ENCODE data around the gene STYX. TPM values are rescaled to one million over a fixed set of nuclear protein-coding genes. Genes with fewer than 3 reads are reported as not detected.
"Not testable (repeated sequence)": the region's sequence is repeated elsewhere in the genome, so short reads cannot be mapped to it uniquely, and the experiment has no call there.

STYX gene
- total RNA-seq, 2 experiments from 2014 or later: 16.3 to 17.5 TPM

- no peak overlapping the region for H3K27ac Mint-ChIP-seq
- no peaks in the 10 kb centered on the region for H3K9me3 Mint-ChIP-seq
- H3K27me3 Mint-ChIP-seq: no peaks in the 10 kb centered on the region
- H3K4me1 Mint-ChIP-seq: peaks cover 21% of the 10 kb centered on the region
- H3K4me3 Mint-ChIP-seq: no peak overlapping the region
- no peak for DNase-seq
- H3K36me3 Mint-ChIP-seq: peaks cover 23% of the 10 kb centered on the region
Measured at GRCh38 chr14:52748647-52749292, 18.8 kb downstream of the STYX start.

DNA sequence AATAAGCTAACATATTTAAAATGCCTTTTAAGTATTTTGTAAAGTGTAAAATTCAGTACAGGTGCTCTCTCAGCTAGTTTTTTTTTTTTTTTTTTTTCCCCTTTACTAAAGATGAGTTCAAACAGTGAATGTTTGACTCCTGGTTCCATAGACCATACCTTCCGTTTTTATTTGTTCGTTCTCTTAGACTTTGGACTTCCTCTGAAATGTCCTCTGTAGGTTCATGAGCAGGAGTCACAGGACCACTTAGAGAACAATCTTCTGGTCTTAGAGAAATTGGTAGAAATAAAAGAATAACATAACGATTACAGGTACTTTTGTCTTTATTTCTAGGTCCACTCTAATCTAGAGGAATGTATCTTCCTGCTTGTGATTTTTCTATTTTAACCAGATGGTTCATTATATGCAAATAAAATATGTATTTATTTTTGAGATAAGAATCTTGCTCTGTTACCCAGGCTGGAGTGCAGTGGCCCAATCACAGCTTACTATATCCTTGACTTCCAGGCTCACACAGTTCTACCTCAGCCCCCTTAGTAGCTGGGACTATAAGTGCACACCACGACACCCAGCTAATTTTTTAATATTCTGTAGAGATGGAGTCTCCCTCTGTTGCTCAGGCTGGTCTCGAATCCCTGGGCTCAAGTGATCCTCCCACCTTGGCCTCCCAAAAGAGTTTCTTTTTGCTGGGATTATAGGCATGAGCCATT is 25.8 kb downstream of the STYX start:
- H3K27ac Mint-ChIP-seq: no peak overlapping the region
- no peak for DNase-seq
- peaks cover 2% of the 10 kb centered on the region for H3K36me3 Mint-ChIP-seq
- H3K27me3 Mint-ChIP-seq: no peaks in the 10 kb centered on the region
- no peaks in the 10 kb centered on the region for H3K9me3 Mint-ChIP-seq
- H3K4me3 Mint-ChIP-seq: no peak overlapping the region
- peaks cover 3% of the 10 kb centered on the region for H3K4me1 Mint-ChIP-seq

GRCh38 chr14:52759145-52759544 is 29.2 kb downstream of the STYX start:
- no peak for DNase-seq
- no peaks in the 10 kb centered on the region for H3K9me3 Mint-ChIP-seq
- H3K36me3 Mint-ChIP-seq: peaks cover 13% of the 10 kb centered on the region
- peaks cover 6% of the 10 kb centered on the region for H3K4me1 Mint-ChIP-seq
- no peak overlapping the region for H3K27ac Mint-ChIP-seq
- no peaks in the 10 kb centered on the region for H3K27me3 Mint-ChIP-seq
- H3K4me3 Mint-ChIP-seq: no peak overlapping the region

- H3K4me3 Mint-ChIP-seq: not testable (repeated sequence)
Measured at GRCh38 chr14:52762923-52763322, 33.0 kb downstream of the STYX start.

GRCh38 chr14:52767058-52767833 is 37.3 kb downstream of the STYX start:
- Mint-ChIP-seq H3K4me3 (no peak overlapping the region), H3K4me1 (peaks cover 10% of the 10 kb centered on the region), H3K9me3 (no peaks in the 10 kb centered on the region), H3K27ac (no peak overlapping the region), H3K36me3 (peaks cover 23% of the 10 kb centered on the region), H3K27me3 (no peaks in the 10 kb centered on the region)
- DNase-seq: no peak

More at GRCh38 chr14:52762923-52763322, 33.0 kb downstream of the STYX start:
- H3K27ac Mint-ChIP-seq, DNase-seq, H3K9me3 Mint-ChIP-seq, H3K4me1 Mint-ChIP-seq, H3K27me3 Mint-ChIP-seq: not testable (repeated sequence)
- peaks cover 20% of the 10 kb centered on the region for H3K36me3 Mint-ChIP-seq

GRCh38 chr14:52769887-52770286 is 39.9 kb downstream of the STYX start:
- Mint-ChIP-seq H3K36me3 (peaks cover 22% of the 10 kb centered on the region), H3K9me3 (no peaks in the 10 kb centered on the region), H3K4me3 (no peak overlapping the region), H3K4me1 (peaks cover 7% of the 10 kb centered on the region), H3K27ac (peak overlapping the region; percentile 62), H3K27me3 (no peaks in the 10 kb centered on the region)
- DNase-seq: no peak

DNA sequence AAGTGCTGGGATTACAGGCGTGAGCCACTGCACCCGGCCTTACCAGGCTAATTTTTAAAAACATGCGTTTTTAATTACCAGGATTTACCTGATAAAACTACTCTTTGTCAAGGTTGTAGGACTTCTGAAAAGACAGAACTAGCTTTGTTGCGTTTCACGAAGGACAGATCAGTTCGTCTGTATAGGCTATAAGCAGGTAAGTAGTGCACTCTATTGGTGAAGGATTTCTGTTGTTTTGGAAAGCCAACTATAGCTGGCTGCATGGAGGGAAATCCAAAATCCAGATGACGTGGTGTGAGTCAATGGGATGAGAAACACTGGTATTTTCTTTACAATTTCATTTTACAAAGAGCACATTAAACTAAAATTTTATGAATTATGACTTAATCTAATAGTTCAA is 46.9 kb downstream of the STYX start:
- H3K36me3 Mint-ChIP-seq: peaks cover 5% of the 10 kb centered on the region
- no peaks in the 10 kb centered on the region for H3K9me3 Mint-ChIP-seq
- no peak for DNase-seq
- peaks cover 3% of the 10 kb centered on the region for H3K4me1 Mint-ChIP-seq
- no peaks in the 10 kb centered on the region for H3K27me3 Mint-ChIP-seq
- H3K4me3 Mint-ChIP-seq: no peak overlapping the region
- no peak overlapping the region for H3K27ac Mint-ChIP-seq

DNA sequence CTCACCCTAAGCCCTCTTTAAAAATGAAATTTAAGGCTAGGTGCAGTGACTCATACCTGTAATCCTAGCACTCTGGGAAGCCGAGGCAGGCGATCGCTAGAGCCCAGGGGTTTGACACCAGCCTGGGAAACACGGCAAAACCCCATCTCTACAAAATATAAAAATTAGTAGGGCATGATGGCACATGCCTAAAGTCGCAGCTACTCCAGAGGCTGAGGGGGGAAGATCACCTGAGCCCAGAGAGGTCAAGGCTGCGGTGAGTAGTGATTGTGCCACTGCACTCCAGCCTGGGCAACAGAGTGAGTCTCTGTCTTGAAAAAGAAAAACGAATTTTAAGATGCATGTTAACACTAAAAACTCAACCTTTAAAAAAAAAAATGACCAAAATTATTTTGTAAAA is 48.7 kb downstream of the STYX start:
- Mint-ChIP-seq H3K4me1 (peaks cover 3% of the 10 kb centered on the region), H3K36me3 (peaks cover under 1% of the 10 kb centered on the region), H3K27me3 (no peaks in the 10 kb centered on the region), H3K4me3 (no peak overlapping the region), H3K9me3 (no peaks in the 10 kb centered on the region), H3K27ac (no peak overlapping the region)
- no peak for DNase-seq

DNA sequence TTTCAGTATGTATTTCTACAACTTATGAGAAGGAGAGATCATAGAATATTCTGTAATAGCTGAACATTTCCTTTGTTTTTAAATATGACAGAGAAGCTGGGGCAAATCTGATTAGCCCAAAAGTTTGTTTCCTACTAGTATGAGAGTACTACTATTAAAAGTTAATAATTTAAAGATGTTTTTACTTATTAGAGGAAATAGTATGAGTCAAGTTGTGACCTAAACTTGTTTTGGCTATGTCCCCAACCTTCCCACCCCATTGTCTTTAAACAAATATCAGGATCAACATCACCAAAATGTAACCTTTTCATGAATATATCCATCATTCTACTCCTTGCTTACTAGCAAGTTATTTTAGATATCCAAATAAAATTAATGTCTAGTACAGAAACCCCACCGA is 50.9 kb downstream of the STYX start:
- Mint-ChIP-seq H3K36me3 (no peaks in the 10 kb centered on the region), H3K27me3 (no peaks in the 10 kb centered on the region), H3K27ac (peak overlapping the region; percentile 42), H3K9me3 (no peaks in the 10 kb centered on the region), H3K4me1 (no peaks in the 10 kb centered on the region), H3K4me3 (no peak overlapping the region)
- DNase-seq: no peak

- DNase-seq: no peak
- peaks cover 2% of the 10 kb centered on the region for H3K4me1 Mint-ChIP-seq
Measured at GRCh38 chr14:52781629-52782028, 51.7 kb downstream of the STYX start.

DNA sequence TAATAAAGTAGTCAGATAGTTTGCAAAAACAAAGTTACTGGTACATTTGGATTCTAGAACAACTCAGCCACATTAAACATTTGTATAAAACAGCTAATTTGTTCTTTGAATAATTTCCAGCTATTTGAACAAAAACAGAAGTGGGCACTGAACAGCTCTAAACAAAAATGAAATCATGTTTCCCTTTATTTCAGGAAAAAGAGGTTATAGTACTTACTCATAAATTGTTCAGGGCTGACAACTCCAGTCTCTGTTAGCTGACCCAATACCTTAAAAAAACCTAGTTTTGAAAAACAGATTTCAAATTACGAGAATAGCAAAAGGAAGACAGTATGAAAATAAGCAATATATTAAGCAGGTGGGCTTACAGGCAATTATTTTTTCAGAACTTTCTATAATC is 53.2 kb downstream of the STYX start:
- no peak for DNase-seq
- H3K4me1 Mint-ChIP-seq: peaks cover 7% of the 10 kb centered on the region
- peaks cover 3% of the 10 kb centered on the region for H3K36me3 Mint-ChIP-seq
- H3K27ac Mint-ChIP-seq: no peak overlapping the region
- no peaks in the 10 kb centered on the region for H3K9me3 Mint-ChIP-seq
- H3K27me3 Mint-ChIP-seq: no peaks in the 10 kb centered on the region
- no peak overlapping the region for H3K4me3 Mint-ChIP-seq

More at GRCh38 chr14:52781629-52782028, 51.7 kb downstream of the STYX start:
- Mint-ChIP-seq H3K27me3 (no peaks in the 10 kb centered on the region), H3K27ac (no peak overlapping the region), H3K9me3 (no peaks in the 10 kb centered on the region), H3K4me3 (no peak overlapping the region), H3K36me3 (peaks cover 3% of the 10 kb centered on the region)

DNA sequence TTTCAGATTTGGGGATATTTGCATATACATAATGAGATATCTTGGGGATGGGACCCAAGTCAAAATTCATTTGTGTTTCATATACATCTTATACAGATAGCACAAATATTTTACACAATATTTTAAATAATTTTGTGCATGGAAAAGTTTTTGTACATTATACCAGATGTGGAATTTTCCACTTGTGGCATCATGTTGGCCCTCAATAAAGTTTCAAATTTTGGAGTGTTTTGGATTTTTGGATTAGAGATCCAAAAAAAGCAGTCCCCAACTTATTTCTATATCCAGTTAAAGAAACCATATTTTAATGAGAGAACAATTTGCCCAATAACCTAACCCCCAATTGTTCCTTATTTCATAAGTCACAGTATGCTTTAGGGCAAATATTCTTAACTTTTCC is 56.9 kb downstream of the STYX start:
- Mint-ChIP-seq H3K4me3 (no peak overlapping the region), H3K27me3 (no peaks in the 10 kb centered on the region), H3K27ac (no peak overlapping the region), H3K4me1 (peaks cover 32% of the 10 kb centered on the region), H3K36me3 (peaks cover 10% of the 10 kb centered on the region), H3K9me3 (no peaks in the 10 kb centered on the region)
- DNase-seq: no peak

DNA sequence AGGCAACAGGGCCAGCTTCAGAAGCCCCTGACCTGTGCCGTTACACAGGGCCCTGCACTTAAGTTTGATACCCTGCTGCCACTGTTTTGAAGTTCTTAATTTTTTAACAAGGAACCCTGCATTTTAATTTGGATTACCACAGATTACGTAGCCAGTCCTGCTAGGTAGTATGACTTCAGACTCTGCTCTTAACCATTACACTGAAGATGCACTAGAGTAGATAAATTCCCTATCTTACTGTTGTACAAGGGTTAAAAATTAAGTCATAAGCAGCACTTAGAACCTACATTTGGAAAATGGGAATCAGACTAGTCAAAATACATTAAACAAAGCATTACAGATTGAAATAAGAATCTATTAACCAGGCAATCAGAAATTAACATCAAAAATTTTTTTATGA is 59.2 kb downstream of the STYX start:
- Mint-ChIP-seq H3K36me3 (peaks cover 10% of the 10 kb centered on the region), H3K9me3 (no peaks in the 10 kb centered on the region), H3K4me3 (peak overlapping the region; percentile 89), H3K27ac (no peak overlapping the region), H3K4me1 (peaks cover 36% of the 10 kb centered on the region), H3K27me3 (no peaks in the 10 kb centered on the region)
- DNase-seq: no peak

DNA sequence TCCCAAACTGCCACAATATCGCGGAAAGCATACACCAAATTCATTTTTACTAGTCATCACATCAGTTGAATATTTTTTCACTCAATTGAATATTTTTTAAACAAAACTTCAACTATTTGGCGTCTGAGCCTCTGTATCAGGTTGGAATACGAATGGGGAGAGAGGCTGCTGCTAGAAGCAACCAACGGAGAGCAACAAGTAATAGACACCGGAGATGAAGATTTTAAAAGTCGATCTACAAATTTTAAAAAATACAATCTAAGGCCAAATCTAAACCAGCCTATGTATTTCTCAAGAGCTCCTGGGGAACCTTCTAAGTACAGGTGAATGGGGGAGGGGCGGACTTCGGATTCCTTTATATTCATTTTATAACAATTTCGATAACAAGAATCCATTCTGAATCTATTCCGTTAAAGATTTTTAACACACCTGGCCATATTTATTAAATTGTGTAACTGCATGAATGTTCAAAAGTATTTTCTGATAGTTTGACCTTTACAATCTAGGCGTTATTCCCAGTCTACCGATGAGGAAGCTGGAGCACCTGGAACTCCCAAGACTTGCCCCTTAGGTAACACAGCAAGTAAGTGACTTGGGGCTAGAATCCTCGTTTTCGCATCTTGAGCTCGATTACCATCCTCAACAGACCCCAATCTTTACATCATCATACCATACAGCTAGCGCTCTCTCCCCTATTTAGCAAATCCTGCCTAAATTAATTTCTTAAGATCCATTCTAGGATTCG is 60.2 kb downstream of the STYX start:
- Mint-ChIP-seq H3K9me3 (no peaks in the 10 kb centered on the region), H3K4me1 (peaks cover 36% of the 10 kb centered on the region), H3K27ac (peak overlapping the region; percentile 80), H3K36me3 (peaks cover 10% of the 10 kb centered on the region), H3K4me3 (peak overlapping the region; percentile 89), H3K27me3 (no peaks in the 10 kb centered on the region)
- no peak for DNase-seq

DNA sequence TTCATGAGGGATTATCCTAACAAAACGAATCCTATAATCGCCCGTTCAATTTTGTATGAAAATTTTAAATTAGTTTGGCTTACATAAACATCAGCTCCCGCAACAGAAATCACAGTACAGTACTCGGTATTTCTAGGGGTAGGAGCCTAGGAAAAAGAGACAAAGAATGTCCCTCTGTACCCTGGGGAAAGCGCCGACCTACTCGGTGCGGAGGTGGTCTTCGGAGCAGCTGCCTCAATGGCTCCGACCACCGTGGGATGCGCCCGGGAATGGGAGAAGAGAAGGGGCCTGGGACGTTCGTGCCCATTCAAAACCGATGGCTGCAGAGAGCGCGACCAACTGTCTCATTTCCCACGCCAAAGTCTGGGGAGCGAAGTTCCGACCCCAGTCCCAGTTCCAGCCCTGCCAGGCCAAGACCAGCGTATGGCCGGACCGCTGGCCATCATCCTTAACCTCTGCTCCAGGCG is 60.8 kb downstream of the STYX start:
- H3K27me3 Mint-ChIP-seq: no peaks in the 10 kb centered on the region
- peaks cover 10% of the 10 kb centered on the region for H3K36me3 Mint-ChIP-seq
- H3K27ac Mint-ChIP-seq: peak overlapping the region; percentile 80
- no peak for DNase-seq
- H3K4me1 Mint-ChIP-seq: peaks cover 36% of the 10 kb centered on the region
- peak overlapping the region; percentile 89 for H3K4me3 Mint-ChIP-seq
- H3K9me3 Mint-ChIP-seq: no peaks in the 10 kb centered on the region

Measured in activated naive CD8-positive, alpha-beta T cell treated with anti-CD3 and anti-CD28 coated beads for 36 hours (primary cell).